Muscle layer of duodenum (tissue), 2 donors: ENCODE results near the gene LRP6.

Source experiments
- H3K27ac ChIP-seq: one replicate; pipeline ENCODE4 v1.7.0; 2013; ENCODE audit warnings: mild to moderate bottlenecking, low read length
- H3K27me3 ChIP-seq: one replicate; pipeline ENCODE4 v1.7.0; 2013; ENCODE audit warnings: low read depth, mild to moderate bottlenecking, control low read depth, low read length
- H3K36me3 ChIP-seq, 2 donors: one replicate each; pipeline ENCODE4 v1.7.0; 2013; ENCODE audit warnings: low read length in 2 of 2, control low read depth in 1 of 2, mild to moderate bottlenecking in 1 of 2; ENCODE audit not compliant: insufficient read depth in 2 of 2, control insufficient read depth in 1 of 2
- H3K4me1 ChIP-seq, 2 donors: one replicate each; pipeline ENCODE4 v1.7.0; 2013; ENCODE audit warnings: low read length in 2 of 2, mild to moderate bottlenecking in 2 of 2, control low read depth in 1 of 2, moderate library complexity in 1 of 2; ENCODE audit not compliant: insufficient read depth in 2 of 2, control insufficient read depth in 1 of 2
- H3K4me3 ChIP-seq, 2 donors: one replicate each; pipeline ENCODE4 v1.7.0; 2013; ENCODE audit warnings: low read length in 2 of 2, low read depth in 1 of 2, mild to moderate bottlenecking in 1 of 2
- H3K9me3 ChIP-seq, 2 donors: one replicate each; pipeline ENCODE4 v1.7.0; 2013; ENCODE audit warnings: low read length in 2 of 2, control low read depth in 1 of 2, mild to moderate bottlenecking in 1 of 2; ENCODE audit not compliant: control insufficient read depth in 1 of 2
- donor health status: healthy.

The LRP6 gene

DNA sequence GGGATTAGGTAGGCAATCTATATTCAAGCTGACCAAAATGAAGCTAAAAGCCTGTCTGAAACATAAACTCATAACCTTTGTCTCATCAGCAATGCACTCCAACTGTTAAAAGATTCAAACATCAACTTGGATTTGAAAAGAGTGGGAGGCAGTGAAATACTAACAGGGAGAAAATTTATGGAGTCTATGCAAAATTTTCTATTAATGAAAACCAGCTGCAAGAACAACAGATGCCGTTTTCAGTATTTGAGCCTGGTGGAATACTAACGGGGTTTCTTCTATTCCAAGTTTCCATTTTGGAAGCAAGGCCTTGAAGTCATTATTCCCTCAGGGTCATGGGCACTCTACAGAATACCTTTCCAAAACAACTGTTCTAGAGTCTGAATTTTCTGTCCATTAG, 88.3 kb downstream of the LRP6 start:
- Histone ChIP-seq H3K27ac (no peak overlapping the region), H3K36me3 (peaks cover 0 to 6% of the 10 kb centered on the region in 2 donors), H3K27me3 (no peaks in the 10 kb centered on the region), H3K4me3 (no peak overlapping the region), H3K4me1 (peaks cover 0 to 16% of the 10 kb centered on the region in 2 donors), H3K9me3 (no peaks in the 10 kb centered on the region)

DNA sequence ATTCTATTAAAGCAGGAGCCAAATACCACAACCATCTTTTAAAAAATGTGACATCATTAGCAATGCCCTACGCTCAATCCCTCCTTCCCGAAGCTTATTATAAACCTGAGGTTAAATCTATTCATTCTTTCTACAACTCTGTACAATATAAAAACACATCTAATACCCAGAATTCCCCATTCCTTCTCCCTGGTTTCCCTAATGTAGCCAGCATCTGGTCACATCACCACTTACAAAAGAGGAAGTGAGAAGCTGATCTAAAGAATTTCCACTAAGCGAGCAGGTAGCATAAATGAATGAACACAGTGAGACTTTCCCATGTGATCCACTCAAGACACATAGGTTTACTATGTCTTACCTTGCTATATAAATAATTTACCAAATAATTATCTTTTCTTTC, 90.4 kb downstream of the LRP6 start:
- Histone ChIP-seq H3K4me1 (peaks cover 0 to 9% of the 10 kb centered on the region in 2 donors), H3K36me3 (peaks cover 0 to 6% of the 10 kb centered on the region in 2 donors), H3K27ac (no peak overlapping the region), H3K4me3 (no peak overlapping the region), H3K9me3 (no peaks in the 10 kb centered on the region), H3K27me3 (no peaks in the 10 kb centered on the region)

DNA sequence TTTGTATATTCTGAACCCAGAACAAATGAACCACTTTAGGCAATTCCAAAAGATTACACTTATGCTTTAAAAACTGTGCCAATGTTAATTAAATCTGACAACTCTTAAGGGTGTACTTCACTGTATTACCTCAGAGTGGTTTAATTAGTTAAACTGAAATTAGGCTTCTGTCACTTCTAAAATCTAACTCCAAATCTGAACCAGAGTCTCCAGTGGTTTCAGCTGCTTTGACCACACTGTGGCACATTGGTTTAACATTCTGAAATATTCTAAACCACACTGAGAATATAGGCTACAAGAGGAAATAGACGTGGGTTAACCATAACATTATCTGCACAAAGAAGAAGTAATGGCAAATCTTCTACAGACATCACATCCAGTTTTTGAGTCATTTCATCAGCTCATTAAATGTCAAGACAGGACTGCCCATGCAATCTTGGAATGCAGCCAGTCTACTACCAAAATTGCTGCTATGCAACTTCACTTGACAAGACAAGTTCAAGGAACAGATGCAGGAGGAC, 94.8 kb downstream of the LRP6 start:
- H3K27me3 ChIP-seq, result no peaks in the 10 kb centered on the region
- no peaks in the 10 kb centered on the region for H3K9me3 ChIP-seq
- H3K4me3 ChIP-seq, result no peak overlapping the region
- H3K4me1 ChIP-seq, result peaks cover 0 to 9% of the 10 kb centered on the region in 2 donors
- no peaks in the 10 kb centered on the region for H3K36me3 ChIP-seq
- H3K27ac ChIP-seq, result no peak overlapping the region

DNA sequence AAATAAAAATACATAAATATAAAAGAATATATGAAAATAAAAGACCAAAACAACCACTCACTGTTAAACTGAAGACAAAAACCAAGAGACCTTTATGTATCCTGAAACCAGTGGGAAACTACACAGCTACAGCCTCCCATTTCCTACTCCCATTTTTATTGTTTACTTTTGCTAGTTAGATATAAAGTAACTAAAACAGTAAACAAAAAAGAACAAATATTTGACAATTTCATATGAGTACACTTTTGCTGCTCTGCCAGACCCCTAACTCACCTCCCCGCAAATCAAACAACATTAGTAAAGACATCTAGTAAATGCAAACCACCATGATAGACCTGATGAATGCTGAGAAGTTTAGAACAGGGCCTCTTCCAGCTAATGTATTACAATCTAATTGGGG, 99.0 kb downstream of the LRP6 start:
- Histone ChIP-seq H3K27me3 (no peaks in the 10 kb centered on the region), H3K4me3 (no peak overlapping the region), H3K36me3 (no peaks in the 10 kb centered on the region), H3K27ac (no peak overlapping the region), H3K4me1 (peaks cover 0 to 24% of the 10 kb centered on the region in 2 donors), H3K9me3 (no peaks in the 10 kb centered on the region)

DNA sequence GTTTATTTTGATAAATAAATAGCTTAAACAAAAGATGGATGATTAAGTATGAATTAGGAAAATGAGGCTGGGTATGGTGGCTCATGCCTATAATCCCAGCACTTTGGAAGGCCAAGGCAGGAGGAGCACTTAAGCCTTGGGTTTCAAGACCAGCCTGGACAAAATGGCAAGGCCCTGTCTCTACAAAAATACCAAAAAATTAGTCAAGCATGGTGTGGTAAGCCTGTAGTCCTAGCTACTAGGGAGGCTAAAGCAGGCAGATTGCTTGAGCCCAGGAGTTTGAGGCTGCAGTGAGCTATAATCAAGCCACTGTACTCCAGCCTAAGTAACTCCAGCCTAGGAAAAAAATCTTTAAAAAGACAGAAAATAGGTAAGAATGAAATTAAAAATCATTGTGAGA, 100.1 kb downstream of the LRP6 start:
- H3K36me3 ChIP-seq, result no peaks in the 10 kb centered on the region
- H3K4me3 ChIP-seq, result no peak overlapping the region
- H3K4me1 ChIP-seq, result peaks cover 0 to 15% of the 10 kb centered on the region in 2 donors
- no peaks in the 10 kb centered on the region for H3K27me3 ChIP-seq
- H3K9me3 ChIP-seq, result no peaks in the 10 kb centered on the region
- H3K27ac ChIP-seq, result no peak overlapping the region

DNA sequence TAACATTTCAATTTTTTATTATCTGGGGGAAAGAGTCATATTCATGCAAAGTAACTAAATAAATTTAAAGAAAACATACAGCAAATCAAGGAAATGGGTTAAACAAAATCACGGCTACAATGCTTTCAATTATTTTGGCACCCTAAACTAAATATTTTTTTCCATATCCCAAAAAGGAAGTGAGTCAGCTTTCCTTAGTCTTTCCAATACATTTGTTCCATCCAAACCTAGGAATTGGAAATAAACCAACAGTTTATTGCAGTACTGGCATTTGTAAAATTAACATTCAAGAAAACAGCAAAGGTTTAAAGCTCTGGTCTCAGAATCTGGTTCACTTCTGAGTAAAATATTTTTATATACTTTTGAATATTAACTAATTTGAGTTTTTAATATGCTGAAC, 106.9 kb downstream of the LRP6 start:
- Histone ChIP-seq H3K27me3 (no peaks in the 10 kb centered on the region), H3K4me3 (no peak overlapping the region), H3K36me3 (peaks cover 10 to 14% of the 10 kb centered on the region in 2 donors), H3K9me3 (no peaks in the 10 kb centered on the region), H3K27ac (no peak overlapping the region), H3K4me1 (peaks cover 0 to 23% of the 10 kb centered on the region in 2 donors)

DNA sequence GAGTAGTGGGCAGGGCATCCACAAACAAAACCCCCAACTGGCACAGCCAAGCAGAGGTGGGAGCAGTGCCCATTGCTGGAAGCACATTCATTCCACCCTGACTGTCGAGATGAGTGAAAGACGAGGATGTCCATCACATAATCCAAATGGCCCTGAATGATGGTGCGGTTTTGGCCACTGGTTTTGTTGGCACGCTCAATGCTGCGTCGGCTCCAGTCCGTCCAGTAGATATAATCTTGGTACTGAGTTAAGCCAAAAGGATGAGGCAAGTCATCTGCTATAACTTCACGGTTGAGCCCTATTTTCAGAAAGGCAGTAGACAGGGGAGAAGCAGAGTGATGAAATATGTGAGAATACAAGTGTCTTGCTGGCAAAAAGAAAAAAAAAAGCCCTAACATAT, 108.0 kb downstream of the LRP6 start:
- no peak overlapping the region for H3K4me3 ChIP-seq
- H3K27ac ChIP-seq, result no peak overlapping the region
- peaks cover 10 to 14% of the 10 kb centered on the region in 2 donors for H3K36me3 ChIP-seq
- peaks cover 0 to 15% of the 10 kb centered on the region in 2 donors for H3K4me1 ChIP-seq
- H3K9me3 ChIP-seq, result no peaks in the 10 kb centered on the region
- no peaks in the 10 kb centered on the region for H3K27me3 ChIP-seq

DNA sequence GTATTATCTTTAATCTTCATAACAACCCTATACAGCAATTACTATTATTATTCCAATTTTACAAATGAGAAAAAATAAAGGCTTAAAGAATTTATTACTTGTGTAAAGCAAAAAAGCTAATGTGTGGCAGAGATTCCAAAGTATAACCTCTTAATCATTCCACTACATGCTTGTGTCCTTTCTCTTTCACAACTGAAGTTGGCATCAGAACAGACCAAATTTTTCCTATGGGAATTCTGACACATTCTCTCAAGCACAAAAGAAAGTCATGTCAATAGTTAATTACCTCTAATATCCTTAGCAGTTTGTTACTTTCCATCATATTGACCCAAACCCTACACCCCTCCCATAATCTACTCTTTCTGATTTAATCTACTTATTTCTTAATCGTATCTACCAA, 109.4 kb downstream of the LRP6 start:
- no peaks in the 10 kb centered on the region for H3K9me3 ChIP-seq
- H3K27me3 ChIP-seq, result no peaks in the 10 kb centered on the region
- H3K36me3 ChIP-seq, result peaks cover 10 to 14% of the 10 kb centered on the region in 2 donors
- H3K4me3 ChIP-seq, result no peak overlapping the region
- peaks cover 0 to 15% of the 10 kb centered on the region in 2 donors for H3K4me1 ChIP-seq
- no peak overlapping the region for H3K27ac ChIP-seq

DNA sequence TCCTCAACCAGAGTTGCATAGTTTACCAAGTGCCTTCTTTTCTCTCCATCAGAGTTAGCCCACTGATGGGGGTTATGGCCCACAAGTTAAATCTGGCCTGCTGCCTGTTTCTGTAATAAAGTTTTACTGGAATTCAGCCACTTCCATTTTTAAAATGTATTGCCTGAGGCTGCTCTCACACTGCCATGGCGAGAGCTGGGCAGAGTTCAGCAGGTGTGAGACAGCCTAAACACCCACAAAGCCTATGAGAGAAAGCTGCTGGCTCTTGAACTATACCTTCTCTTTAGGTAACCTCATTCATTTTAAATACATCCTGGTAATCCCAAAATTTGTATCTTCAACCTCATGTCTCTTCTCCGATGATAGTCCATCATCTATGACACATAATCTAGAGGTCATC, 110.0 kb downstream of the LRP6 start:
- H3K27ac ChIP-seq, result no peak overlapping the region
- H3K36me3 ChIP-seq, result peaks cover 10 to 14% of the 10 kb centered on the region in 2 donors
- no peaks in the 10 kb centered on the region for H3K27me3 ChIP-seq
- H3K9me3 ChIP-seq, result no peaks in the 10 kb centered on the region
- peaks cover 0 to 15% of the 10 kb centered on the region in 2 donors for H3K4me1 ChIP-seq
- no peak overlapping the region for H3K4me3 ChIP-seq

DNA sequence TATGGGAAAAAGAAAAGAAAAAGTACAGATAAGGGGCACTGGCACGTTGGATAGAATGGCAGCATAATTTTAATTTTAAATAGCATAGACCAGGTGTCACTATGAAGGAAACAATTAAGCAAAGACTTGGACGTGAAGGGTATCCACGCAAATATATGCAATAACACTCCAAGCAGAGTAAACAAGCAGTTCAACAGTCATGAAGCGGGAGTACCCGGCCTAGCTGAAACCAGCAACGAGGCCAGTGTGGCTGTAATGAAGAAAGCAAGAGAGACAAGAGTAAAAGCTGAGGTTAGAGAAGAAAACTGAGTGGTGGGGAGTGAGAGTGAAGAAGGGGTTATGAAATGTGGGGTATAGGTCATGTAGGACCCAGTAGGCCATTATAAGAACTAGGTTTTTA, 110.7 kb downstream of the LRP6 start:
- H3K4me1 ChIP-seq, result peaks cover 0 to 15% of the 10 kb centered on the region in 2 donors
- H3K9me3 ChIP-seq, result no peaks in the 10 kb centered on the region
- peaks cover 10 to 14% of the 10 kb centered on the region in 2 donors for H3K36me3 ChIP-seq
- H3K27me3 ChIP-seq, result no peaks in the 10 kb centered on the region
- no peak overlapping the region for H3K27ac ChIP-seq
- no peak overlapping the region for H3K4me3 ChIP-seq

DNA sequence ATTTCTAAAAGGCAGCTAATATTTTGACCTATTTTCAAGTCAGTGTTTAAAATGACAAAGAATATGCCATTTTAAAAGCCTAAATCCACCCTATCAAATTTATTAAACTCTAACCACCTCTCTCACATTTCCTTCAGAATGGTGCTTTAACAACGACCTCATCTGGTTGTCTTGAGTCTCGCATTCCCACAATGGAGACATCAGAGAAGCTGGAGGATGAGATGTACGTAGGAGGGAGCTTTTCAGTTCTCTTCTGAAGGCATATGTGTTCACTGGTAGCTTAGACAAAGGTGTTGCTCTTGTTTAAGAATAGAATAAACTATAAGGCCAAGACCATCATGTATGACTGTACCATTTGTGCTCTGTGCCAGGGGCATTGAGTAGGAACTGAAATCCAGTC, 113.2 kb downstream of the LRP6 start:
- Histone ChIP-seq H3K9me3 (no peaks in the 10 kb centered on the region), H3K36me3 (peaks cover 18 to 19% of the 10 kb centered on the region in 2 donors), H3K4me1 (no peaks in the 10 kb centered on the region), H3K27ac (no peak overlapping the region), H3K4me3 (no peak overlapping the region), H3K27me3 (no peaks in the 10 kb centered on the region)

DNA sequence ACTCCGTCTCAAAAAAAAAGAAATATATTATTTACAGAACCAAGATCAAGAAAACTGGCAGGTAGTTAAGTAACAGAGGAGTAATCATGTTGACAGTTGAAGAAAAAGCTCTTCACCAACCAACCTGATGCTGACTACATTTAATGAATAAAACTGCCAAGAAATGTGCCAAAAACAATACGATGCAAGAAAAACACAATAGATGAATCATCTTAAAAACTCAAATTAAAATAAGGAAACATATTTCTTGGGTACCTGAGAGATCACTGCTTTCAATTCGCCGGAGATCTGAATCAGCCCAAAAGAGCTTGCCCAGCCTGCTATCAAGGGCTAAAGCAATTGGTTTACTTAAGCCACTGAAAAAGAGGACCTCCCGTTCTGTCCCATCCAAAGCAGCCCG, 119.7 kb downstream of the LRP6 start:
- no peaks in the 10 kb centered on the region for H3K4me1 ChIP-seq
- H3K9me3 ChIP-seq, result no peaks in the 10 kb centered on the region
- H3K4me3 ChIP-seq, result no peak overlapping the region
- H3K36me3 ChIP-seq, result peaks cover 13 to 16% of the 10 kb centered on the region in 2 donors
- no peak overlapping the region for H3K27ac ChIP-seq
- H3K27me3 ChIP-seq, result no peaks in the 10 kb centered on the region
